Erythroblast (primary cell): ENCODE measurements around the gene RELB.

ENCODE experiments used
- DNase-seq, 2 experiments: peaks; one replicate each; lab custom pipeline; 2025; lab: John Stamatoyannopoulos, UW
- GATA1 ChIP-seq: IDR thresholded peaks from 2 replicates; pipeline ENCODE4 v1.6.1; 2011; ENCODE audit warnings: low read depth, mild to moderate bottlenecking, control low read depth, low read length, moderate library complexity
- POLR2A ChIP-seq: IDR thresholded peaks from 2 replicates; pipeline ENCODE4 v1.6.1; 2011; ENCODE audit warnings: mild to moderate bottlenecking, low read length

The RELB gene

DNA sequence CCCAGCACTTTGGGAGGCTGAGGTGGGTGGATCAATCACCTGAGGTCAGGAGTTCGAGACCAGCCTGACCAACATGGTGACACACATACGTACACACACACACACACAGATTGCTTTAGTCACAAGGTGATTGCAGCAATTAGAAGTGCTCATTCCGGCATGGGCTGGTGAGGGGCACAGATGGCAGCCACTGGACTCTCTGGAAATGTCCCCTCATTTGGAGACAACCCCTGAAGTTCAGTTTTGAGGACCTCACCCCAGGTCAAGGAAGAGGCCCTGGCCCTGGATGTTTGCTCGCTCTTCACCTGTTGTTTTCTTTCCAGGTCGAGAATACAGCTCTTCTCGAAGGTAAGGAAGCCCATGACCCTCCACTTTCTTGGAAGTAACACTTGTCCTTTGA is 69.0 kb downstream of the RELB start:
- TF ChIP-seq POLR2A (no peak), GATA1 (no peak)
- DNase-seq = no peak

DNA sequence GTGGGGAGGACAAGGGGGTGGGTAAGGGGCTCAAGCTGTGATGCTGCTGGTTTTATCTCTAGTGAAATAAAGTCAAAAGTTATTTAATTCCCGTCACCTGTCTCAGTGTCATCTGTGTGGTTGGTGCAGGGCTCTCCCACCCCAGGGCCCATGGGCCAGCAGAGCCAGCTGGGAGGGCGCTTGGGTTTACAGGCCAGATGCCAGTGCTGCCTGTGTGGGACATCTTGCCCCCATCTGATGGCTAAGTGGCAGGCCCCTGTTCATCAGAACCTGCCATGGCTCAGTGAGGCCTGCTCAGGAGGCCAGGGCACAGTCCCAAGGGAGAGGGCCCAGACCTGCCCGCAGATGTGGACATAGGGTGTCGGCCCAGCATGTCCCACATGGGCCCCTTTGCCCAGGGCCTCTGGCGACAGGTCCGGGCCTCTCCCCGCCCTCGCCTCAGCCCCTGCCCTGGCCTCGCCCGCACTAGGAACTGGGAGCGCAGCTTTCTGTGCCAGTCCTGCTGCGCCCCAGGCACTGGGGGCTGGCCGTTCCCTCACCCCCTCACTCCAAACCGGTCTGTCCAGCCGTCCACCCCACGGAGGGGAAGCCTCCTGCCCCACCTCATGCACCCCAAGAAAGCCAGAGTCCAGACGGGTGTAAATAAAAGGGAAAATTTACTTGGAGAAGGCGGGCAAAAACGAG is 69.7 kb downstream of the RELB start:
- TF ChIP-seq POLR2A (no peak), GATA1 (no peak)
- DNase-seq = no peak

DNA sequence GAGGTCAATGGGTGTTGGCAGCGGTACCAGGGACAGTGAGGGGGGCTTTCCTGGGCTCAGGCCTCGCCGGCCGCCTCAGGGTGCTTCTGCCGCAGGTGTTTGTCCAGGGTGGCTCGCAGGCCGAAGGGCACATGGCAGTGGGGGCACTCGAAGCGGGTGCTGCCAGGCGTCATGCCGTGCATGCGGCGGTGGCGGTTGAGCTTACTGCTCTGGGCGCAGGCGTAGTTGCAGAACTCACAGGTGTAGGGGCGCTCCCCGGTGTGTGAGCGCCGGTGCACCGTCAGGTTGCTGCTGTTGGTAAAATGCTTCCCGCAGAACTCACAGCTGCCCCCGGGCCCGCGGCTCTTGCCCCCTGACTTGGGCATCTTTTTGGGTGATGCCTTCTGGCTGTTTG is 70.3 kb downstream of the RELB start:
- DNase-seq = no peak
- no peak for TF ChIP-seq GATA1
- no peak for TF ChIP-seq POLR2A

DNA sequence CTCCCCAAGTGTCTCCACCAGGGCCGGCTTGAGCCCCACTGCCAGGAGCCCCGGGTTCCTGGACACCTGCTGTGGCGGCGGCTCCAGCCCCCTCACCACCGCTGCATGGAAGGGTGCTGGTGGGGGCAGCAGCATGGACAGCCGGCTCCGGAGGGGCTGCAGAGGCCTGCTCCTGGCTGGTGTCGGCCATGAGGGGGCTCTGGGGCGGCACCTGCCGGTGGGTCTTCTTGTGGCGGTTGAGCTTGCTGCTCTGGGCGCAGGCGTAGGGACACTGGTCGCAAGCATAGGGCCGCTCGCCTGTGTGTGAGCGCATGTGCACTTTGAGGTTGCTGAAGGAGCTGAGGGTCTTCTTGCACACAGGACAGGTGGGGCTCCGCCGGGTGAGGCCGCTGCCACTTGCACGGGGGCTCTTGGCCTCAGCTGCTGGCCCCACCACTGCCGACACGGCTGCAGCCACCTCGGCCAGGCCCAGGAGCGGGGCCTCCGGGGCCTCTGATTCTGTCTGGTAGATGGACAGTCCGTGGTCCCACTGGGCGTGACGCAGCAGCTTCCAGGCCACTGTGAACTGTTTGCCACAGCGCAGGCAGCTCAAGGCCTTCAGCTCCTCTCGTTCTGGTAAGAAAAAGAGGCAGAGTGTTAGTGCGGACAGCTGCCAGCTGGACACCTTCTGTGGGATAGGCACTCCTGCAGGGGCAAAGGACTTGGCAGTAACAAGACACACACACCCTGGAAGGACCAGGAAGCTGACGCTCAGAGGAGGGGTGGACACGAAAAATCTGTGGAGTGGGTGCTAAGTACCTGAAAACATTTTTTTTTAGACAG is 70.9 kb downstream of the RELB start:
- DNase-seq = no peak
- TF ChIP-seq POLR2A (no peak), GATA1 (no peak)

DNA sequence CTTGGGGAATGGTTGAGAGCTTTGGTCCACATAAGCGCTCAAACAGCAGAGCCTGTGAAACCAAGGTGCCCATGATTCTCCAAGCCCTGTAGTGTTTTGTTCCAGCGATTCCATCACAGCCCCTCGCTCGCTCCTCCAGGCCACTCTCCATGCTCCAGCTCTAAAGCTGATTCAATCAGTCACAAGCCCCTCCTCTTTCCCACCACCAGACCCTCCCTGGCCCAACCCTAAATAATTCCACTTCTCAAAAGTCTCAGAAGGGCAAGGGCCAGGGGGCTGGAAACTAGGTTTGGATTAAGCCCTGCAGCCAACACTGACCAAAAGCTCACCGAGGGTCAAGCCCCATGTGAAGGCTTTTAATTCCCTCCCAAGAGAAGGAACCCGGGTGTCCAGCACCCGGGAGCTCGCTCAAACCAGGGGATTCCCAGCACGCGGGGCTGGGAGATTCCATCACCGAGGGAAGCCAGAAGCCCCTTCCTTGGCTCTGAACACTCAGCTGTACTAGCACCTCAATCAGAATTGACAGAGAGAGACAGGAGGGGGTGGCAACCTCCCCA is 73.6 kb downstream of the RELB start:
- TF ChIP-seq GATA1 (no peak), POLR2A (no peak)
- DNase-seq = no peak

DNA sequence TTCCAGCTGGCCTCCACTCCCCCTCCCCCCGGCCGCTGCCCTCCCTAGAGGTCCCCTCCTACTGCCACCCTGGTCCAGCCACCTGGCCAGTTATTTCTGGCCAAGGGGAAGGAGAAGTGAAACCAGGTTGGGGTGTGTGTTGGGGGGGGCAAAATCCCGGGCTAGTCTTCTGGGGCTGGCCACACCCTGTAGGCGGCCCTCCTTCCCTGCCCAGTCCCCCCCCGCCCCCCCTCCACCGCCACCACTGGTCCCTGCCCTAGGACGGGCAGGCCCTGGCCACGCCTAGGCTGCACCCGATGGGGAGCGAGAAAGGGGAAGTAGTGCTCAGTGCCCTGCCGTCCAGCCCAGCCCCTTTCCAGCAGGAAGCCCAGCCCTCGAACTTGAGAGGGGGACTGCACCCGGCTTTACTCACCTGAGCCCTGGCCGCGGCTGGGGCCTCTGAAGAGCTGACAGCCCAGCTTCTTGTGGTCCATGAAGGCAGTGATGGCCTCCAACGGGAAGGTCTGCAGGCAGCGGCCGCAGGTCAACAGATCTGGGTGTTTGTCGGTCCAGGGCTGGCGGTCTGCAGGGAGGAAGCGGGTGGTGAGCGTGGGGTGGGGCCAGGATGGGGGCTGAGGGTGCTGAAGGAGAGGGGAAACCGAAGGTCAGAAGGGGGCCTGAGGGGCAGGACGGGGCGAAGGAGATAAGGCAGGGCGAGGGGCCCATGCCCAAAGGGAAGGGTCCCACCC is 74.2 kb downstream of the RELB start:
- no peak for TF ChIP-seq POLR2A
- no peak for TF ChIP-seq GATA1
- peak; percentile 74 to 79 for DNase-seq

DNA sequence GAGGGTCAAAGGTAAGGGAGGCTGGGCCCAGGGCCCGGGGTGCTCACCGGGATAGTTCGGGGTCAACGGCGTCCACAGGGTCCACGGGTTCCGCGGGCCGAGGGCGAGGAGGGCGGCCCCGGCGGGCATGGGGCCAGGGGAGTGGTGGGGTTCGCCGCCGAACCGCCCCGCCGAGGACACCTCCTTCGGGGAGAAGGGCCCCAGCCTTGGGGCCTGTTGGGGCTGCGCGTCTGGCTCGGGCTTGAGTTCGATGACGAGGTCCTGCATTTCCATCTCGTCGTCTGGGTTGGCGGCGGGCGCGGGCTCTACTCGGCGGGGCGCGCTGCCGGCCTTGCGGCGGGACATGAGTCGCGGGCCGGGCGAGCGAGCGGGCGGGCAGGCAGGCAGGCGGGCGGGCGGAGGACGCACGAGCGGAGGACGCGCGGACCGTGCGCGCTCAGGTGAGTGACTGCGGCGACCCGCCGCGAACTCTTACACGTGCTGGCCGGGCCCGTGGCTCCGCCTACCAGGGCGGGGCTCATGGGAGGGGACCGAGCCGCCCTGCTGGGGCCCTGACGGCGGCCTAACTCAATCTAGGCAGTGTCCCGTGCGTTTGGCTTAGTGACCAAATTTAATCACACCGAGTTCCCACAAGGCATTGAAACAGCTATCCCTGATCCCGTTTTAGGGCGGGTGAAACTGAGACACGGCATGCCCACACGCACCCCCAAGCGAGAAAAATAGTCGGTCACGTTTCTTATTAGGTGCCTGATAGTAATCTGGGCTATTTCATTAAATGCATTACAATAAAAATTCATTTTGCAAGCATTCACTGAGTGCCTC is 75.0 kb downstream of the RELB start, which contains the start of gene ZNF296:
ZNF296 (minus strand) TSS at position 450 of the 822 bp plus-strand sequence; CDS start at position 345, 105 bp downstream.
- DNase-seq = peak; percentile 85 to 89
- TF ChIP-seq GATA1 = no peak
- peak; percentile 32 for TF ChIP-seq POLR2A

DNA sequence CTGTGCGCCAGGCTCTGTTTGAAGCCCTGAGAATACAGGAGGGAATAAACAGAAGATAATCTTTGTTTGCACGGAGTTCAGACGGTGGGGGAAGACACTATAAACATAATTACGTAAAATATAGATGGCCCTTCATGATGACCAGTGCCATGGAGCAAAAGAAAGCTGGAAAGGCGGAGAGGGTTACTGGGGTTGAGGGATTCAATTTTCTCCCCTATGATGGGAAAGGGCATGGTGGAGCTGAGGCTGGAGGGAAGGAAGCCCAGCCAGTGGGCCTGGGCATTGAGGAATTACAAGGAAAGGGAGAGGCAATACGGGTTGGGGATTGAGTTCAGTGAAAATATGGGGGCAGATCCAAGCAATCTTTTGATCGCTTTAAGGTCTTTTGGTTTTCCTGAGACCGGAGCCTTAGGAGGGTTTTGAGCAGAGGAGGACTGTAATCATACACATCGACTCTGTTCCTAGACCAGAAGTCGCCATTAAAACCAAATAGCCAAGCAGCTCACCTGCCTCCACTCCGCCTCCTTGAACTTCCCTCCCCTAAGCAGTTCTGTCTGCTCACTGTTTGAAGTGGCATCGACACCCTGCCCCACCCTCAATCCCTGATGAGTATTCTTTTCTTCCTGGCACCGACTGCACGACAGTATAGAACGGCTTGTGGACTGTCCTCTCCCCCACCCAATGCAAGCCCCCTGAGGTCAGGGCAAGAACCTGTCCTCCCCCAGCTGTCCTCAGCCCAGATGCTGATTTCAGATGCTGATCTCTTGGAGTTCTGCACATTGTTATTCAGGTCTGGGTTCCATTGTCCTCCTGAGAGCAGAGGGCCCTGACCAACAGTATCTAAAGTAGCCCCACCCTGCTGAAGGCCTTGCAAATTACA is 75.8 kb downstream of the RELB start:
- DNase-seq = peak in 1 of 2 experiments; percentile 41

DNA sequence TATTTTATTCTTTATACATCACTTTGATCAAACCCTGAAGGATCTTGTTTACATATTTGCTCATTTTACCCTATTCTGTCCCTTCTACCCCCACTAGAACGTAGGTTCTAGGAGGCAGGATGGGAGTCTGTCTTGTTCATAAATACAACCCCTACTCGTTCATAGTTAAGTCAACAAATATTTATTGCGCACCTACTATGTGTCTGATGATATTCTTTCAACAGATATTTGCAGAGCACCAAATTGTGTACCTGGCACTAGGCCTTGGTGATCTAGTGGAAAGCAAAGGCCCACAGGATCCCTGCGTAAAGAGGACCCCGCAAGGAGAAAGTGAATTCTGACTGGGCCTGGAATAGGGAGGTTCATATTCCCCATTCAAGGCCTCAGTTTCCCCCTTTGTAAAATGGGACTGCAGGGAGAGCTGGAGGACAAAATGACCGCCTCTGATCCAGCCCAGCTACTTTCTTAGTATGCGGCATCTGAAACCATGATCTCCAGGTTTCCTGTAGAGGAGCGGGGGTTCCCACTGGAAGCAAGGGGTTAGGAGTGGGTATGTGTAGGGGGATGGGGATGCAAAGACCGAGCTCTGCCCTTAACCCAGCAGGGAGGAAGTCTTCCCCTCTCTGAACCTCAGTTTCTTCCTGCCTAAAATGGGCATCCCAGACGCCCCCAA is 77.3 kb downstream of the RELB start:
- no peak for DNase-seq
- TF ChIP-seq GATA1 (no peak), POLR2A (no peak)

More for the DNA sequence above, 75.8 kb downstream of the RELB start:
- TF ChIP-seq GATA1 = no peak
- TF ChIP-seq POLR2A = no peak

DNA sequence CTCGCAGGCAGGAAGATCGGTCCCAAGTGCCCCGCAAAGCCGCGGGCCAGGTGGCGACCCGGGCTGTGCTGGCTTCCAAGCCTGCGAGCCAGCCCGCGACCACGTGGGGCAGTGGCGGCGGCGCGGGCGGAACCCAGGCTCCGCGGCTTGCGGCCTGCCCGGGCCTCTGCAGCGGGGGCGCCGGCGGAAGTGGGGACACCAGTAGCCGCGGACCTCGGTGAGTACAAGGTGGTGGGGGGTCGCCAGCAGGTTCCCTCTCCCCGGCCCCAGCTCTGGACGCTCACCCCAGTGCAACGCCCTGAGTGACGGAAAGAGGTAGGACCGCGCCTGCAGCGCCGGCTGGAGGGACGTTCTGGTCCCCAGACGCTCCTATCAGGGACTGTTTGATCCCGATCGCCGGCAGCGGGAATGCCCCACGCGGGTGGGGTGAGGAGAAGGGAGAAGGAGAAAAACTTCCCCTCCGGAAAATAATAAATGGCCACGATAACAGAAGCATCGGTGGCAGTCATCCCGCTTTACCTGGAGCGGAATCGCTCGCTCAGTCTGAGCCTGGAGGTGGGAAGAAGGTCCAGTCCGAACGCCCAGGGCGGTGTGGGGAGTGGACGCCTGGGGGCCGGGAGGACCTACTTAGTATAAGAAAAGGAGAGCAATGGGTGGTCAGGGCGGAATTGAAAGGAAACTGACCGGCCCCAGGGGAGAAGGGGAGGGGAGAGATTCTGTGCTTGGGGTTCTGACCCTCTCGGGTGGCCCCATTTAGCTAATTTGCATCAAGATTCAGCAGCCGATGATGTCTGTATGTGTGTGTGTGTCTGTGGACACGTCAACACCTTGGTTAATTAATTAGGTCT is 78.0 kb downstream of the RELB start, which contains the start of gene GEMIN7:
GEMIN7 (plus strand) TSS at position 198 of the 848 bp plus-strand sequence. CDS start 10,855 bp downstream, outside the sequence.
- DNase-seq = peak; percentile 90 to 91
- peak; percentile 70 for TF ChIP-seq POLR2A
- no peak for TF ChIP-seq GATA1
